A549 (cell line): ENCODE results near the gene ABCG8. TPM values are rescaled to one million over a fixed set of nuclear protein-coding genes. Genes with fewer than 3 reads are reported as not detected.

Experiments used
- ATAC-seq, 2 experiments: fragments of 200-7000 bp in 1 of 2; fragments of >200 bp in 1 of 2; cut with Nextera tagmentation in 1 of 2; cut with Tn5 transposase in 1 of 2; 3 replicates each; pipeline versions ENCODE4 v1.8.0 to v1.9.1; 2018 to 2020; ENCODE audit warnings: mild to moderate bottlenecking in 1 of 2, moderate library complexity in 1 of 2
- CTCF ChIA-PET: fragments of 300-600 bp; sonication (Branson Sonifier 250); formaldehyde crosslinking; extraction: SDS; loops from one replicate; lab custom pipeline; 2021; ENCODE audit warnings: antibody characterized with exemption, inconsistent platforms; lab: Yijun Ruan, JAX
- POLR2A ChIA-PET: fragments of 350-600 bp; formaldehyde crosslinking; extraction: SDS; loops from one replicate; lab custom pipeline; 2021; ENCODE audit warnings: antibody characterized with exemption, inconsistent platforms; lab: Yijun Ruan, JAX
- DNase-seq, 2 experiments: peaks; one replicate each; pipeline versions ENCODE4 v3.0.0 to v3.0.0-alpha.2; 2011 to 2016; ENCODE audit warnings: low read depth in 1 of 2, low spot score in 1 of 2
- FAIRE-seq: peaks from 2 replicates; lab custom pipeline; 2011; peaks lifted over from hg19 to GRCh38; lab: Jason Lieb, UNC
- H3K27ac ChIP-seq, 2 experiments: fragments of >200 bp; sonication (Bioruptor Twin); formaldehyde crosslinking; 3 replicates each; pipeline ENCODE4 v1.5.1; 2016 to 2017
- H3K4me1 ChIP-seq: fragments of >200 bp; sonication (Bioruptor Twin); formaldehyde crosslinking; 3 replicates; pipeline ENCODE4 v1.6.1; 2016
- H3K4me2 ChIP-seq: fragments of >200 bp; sonication (Bioruptor Twin); formaldehyde crosslinking; 3 replicates; pipeline ENCODE4 v1.6.1; 2016
- H3K4me3 ChIP-seq: fragments of >200 bp; sonication (Bioruptor Twin); formaldehyde crosslinking; 3 replicates; pipeline ENCODE4 v1.5.1; 2016
- H3K9me3 ChIP-seq: fragments of >200 bp; sonication (Bioruptor Twin); formaldehyde crosslinking; 3 replicates; pipeline ENCODE4 v1.6.1; 2016
- CBX2 ChIP-seq: fragments of 200-600 bp; sonication (generic); IDR thresholded peaks from 2 replicates; pipeline ENCODE4 v1.6.1; 2016; ENCODE audit warnings: low read depth, mild to moderate bottlenecking, borderline replicate concordance
- CBX8 ChIP-seq: fragments of 200-600 bp; sonication (generic); IDR thresholded peaks from 2 replicates; pipeline ENCODE4 v1.6.1; 2016
- CTCF ChIP-seq: fragments of >200 bp; sonication (Bioruptor Twin); formaldehyde crosslinking; IDR thresholded peaks from 3 replicates; pipeline ENCODE4 v1.5.1; 2016
- ESRRA ChIP-seq: fragments of 150-350 bp; IDR thresholded peaks from 2 replicates; pipeline ENCODE4 v1.6.1; 2014; ENCODE audit warnings: mild to moderate bottlenecking, low read length, borderline replicate concordance
- FOSB ChIP-seq: fragments of 250-450 bp; sonication (Bioruptor Pico); IDR thresholded peaks from 2 replicates; pipeline ENCODE4 v1.5.0; 2020; ENCODE audit warnings: mild to moderate bottlenecking, moderate library complexity
- KDM1A ChIP-seq: fragments of 200-600 bp; sonication (generic); IDR thresholded peaks from 2 replicates; pipeline ENCODE4 v1.6.1; 2016; ENCODE audit warnings: low read depth, mild to moderate bottlenecking
- MAFK ChIP-seq: fragments of 450-650 bp; IDR thresholded peaks from 2 replicates; pipeline ENCODE4 v1.6.1; 2014; ENCODE audit not compliant: partially characterized antibody
- PHF8 ChIP-seq: fragments of 200-600 bp; sonication (generic); IDR thresholded peaks from 2 replicates; pipeline ENCODE4 v1.6.1; 2016; ENCODE audit warnings: low read depth, mild to moderate bottlenecking, antibody characterized with exemption, moderate library complexity, borderline replicate concordance
- POLR2A ChIP-seq: IDR thresholded peaks from 2 replicates; pipeline ENCODE4 v1.6.1; 2012; ENCODE audit warnings: mild to moderate bottlenecking, low read length
- RAD21 ChIP-seq, 2 experiments: fragments of >200 bp in 1 of 2; sonication (Bioruptor Twin) in 1 of 2; formaldehyde crosslinking in 1 of 2; IDR thresholded peaks in 1 of 2; conservative IDR thresholded peaks in 1 of 2; 2 replicates in 1 of 2; 3 replicates in 1 of 2; pipeline ENCODE4 v1.6.1; 2012 to 2018; ENCODE audit warnings: inconsistent platforms in 1 of 2
- RNF2 ChIP-seq: fragments of 200-600 bp; sonication (generic); IDR thresholded peaks from 2 replicates; pipeline ENCODE4 v1.6.1; 2016; ENCODE audit warnings: low read depth, mild to moderate bottlenecking, antibody characterized with exemption, moderate library complexity, borderline replicate concordance
- SMC3 ChIP-seq: fragments of >200 bp; sonication (Bioruptor Twin); formaldehyde crosslinking; IDR thresholded peaks from 3 replicates; pipeline ENCODE4 v1.6.1; 2018; ENCODE audit warnings: inconsistent platforms
- SREBF2 ChIP-seq: fragments of 450-650 bp; IDR thresholded peaks from 2 replicates; pipeline ENCODE4 v1.6.1; 2014; ENCODE audit warnings: mild to moderate bottlenecking, moderate library complexity
- TP53 ChIP-seq: fragments of 250-450 bp; sonication (Bioruptor Pico); IDR thresholded peaks from 2 replicates; pipeline ENCODE4 v1.5.0; 2021; ENCODE audit warnings: mild to moderate bottlenecking, moderate library complexity
- ZC3H11A ChIP-seq: fragments of 450-650 bp; IDR thresholded peaks from 2 replicates; pipeline ENCODE4 v1.6.1; 2014; ENCODE audit warnings: antibody characterized with exemption, mild to moderate bottlenecking
- ZFP36 ChIP-seq: fragments of 450-650 bp; IDR thresholded peaks from 2 replicates; pipeline ENCODE4 v1.6.1; 2014; ENCODE audit warnings: borderline replicate concordance; ENCODE audit not compliant: partially characterized antibody
- ZNF302 ChIP-seq: fragments of 250-450 bp; sonication (Bioruptor Pico); IDR thresholded peaks from 2 replicates; pipeline ENCODE4 v1.9.0; 2021; ENCODE audit warnings: inconsistent platforms, mild to moderate bottlenecking, moderate library complexity
- WGBS: methylation state at CpG from one replicate; pipeline ENCODE4 v1.1.6; 2017; ENCODE audit errors: missing lambda C conversion rate; 5-methylcytosine and 5-hydroxymethylcytosine counted together
- polyA plus RNA-seq, 4 experiments: library from polyadenylated mRNA; depleted of rRNA in 3 of 4; stranded (reverse); fragments of >200 nt; fragmentation: RNase III in 1 of 4; extraction: RNeasy Plus Mini Kit Qiagen cat#74134 plus additional on column Dnase treatment in 1 of 4; gene quantifications; 2 replicates in 3 of 4; 3 replicates in 1 of 4; pipeline ENCODE4 v1.2.3, GENCODE V29; 2011 to 2017
- TF ChIP-seq, protein P1 (sequence below): fragments of >200 bp; sonication (Bioruptor Twin); formaldehyde crosslinking; IDR thresholded peaks from 2 replicates; pipeline ENCODE4 v1.6.1; 2016

The ABCG8 gene
- polyA plus RNA-seq, 2 of the 4 experiments (the other 2 are of a cell fraction): not detected

- 56% methylated on average over 12 of the region's 12 CpGs for WGBS
- no peaks in the 10 kb centered on the region for H3K4me1 ChIP-seq
- no peaks in the 10 kb centered on the region for H3K9me3 ChIP-seq
- H3K4me3 ChIP-seq: no peak overlapping the region
- no peak overlapping the region for H3K4me2 ChIP-seq
- TF ChIP-seq ZNF302 (CRISPR knock-in tag) (no peak), POLR2A (no peak), ZC3H11A (no peak)
- TF ChIP-seq, all 56 proteins: peak for 0
- H3K27ac ChIP-seq: no peak overlapping the region
- no peak for DNase-seq
- ChIA-PET POLR2A (no interaction called here), CTCF (no interaction called here)
- FAIRE-seq: no peak
- ATAC-seq: no peak
Observed at GRCh38 chr2:43872151-43872550, 33.4 kb downstream of the ABCG8 start.

GRCh38 chr2:43874776-43875451, 36.1 kb downstream of the ABCG8 start:
- ATAC-seq (peak in 1 of 2 experiments; percentile 14; a peak in 2 of 6 replicates), FAIRE-seq (no peak), DNase-seq (no peak)
- Histone ChIP-seq H3K4me1 (no peaks in the 10 kb centered on the region), H3K4me3 (no peak overlapping the region), H3K4me2 (no peak overlapping the region), H3K27ac (no peak overlapping the region), H3K9me3 (no peaks in the 10 kb centered on the region)
- WGBS: 71% methylated on average over 11 of the region's 11 CpGs
- POLR2A ChIA-PET: no interaction called here
- TF ChIP-seq, protein P1, sequence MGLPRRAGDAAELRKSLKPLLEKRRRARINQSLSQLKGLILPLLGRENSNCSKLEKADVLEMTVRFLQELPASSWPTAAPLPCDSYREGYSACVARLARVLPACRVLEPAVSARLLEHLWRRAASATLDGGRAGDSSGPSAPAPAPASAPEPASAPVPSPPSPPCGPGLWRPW: no peak
- TF ChIP-seq ZFP36: no peak
- TF ChIP-seq RAD21 (conservative IDR thresholded peaks at IDR 0.05 in 1 of 2, IDR thresholded peaks at IDR 0.05 in 1 of 2): no peak
- no peak for TF ChIP-seq CBX8
- TF ChIP-seq ZC3H11A: no peak
- no peak for TF ChIP-seq CBX2
- TF ChIP-seq MAFK: no peak
- TF ChIP-seq TP53 (CRISPR knock-in tag): no peak
- no peak for TF ChIP-seq RNF2
- no peak for TF ChIP-seq PHF8
- TF ChIP-seq FOSB (CRISPR knock-in tag): no peak
- TF ChIP-seq KDM1A: no peak
- no peak for TF ChIP-seq SREBF2
- CTCF ChIA-PET: interaction anchor here (0.6 to 2.0 kb wide), 6 partner anchors 11 to 645 kb away, joined by 3 to 7 read pairs (median 4); no protein-coding TSS in a partner anchor

DNA sequence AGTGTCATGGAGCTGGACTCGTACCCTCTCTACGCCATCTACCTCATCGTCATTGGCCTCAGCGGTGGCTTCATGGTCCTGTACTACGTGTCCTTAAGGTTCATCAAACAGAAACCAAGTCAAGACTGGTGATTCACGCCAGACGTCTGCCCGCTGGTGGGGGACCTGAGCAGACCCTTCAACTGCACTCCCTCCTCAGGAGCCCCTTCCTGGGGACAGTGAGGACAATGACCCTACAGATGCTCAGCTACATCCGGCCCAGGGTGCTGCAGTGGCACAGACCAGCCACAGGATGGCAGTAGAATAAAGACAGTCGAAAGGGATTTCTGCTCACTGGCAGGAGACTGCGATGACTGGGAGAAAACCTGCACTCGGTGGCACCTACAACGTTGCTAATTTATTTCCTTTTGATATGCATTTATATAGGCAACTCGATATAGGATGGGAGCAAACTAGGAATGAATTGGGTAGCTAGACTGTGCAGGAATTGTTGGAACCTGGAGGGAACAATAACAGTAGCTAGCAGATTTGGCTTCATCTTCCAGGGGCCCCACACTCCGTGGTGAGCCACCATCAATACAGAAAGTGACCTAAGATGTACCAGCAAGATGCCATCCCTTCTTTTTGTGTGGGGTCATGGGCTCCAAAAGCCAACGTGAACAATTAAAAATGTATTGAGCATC, 39.2 kb downstream of the ABCG8 start:
- no peaks in the 10 kb centered on the region for H3K9me3 ChIP-seq
- H3K27ac ChIP-seq: no peak overlapping the region
- POLR2A ChIA-PET: interaction anchor here (1.3 kb wide), 1 partner anchor 282 kb away, joined by 3 read pairs; the partner anchor contains the start of gene THADA
- peak; percentile 91 to 96 for TF ChIP-seq RAD21 (conservative IDR thresholded peaks at IDR 0.05 in 1 of 2, IDR thresholded peaks at IDR 0.05 in 1 of 2)
- TF ChIP-seq CTCF: peak; percentile 93
- TF ChIP-seq ESRRA: no peak
- peak; percentile 82 for TF ChIP-seq SMC3
- peaks cover 16% of the 10 kb centered on the region for H3K4me1 ChIP-seq
- CTCF ChIA-PET: interaction anchor here (0.7 to 1.5 kb wide), 41 partner anchors 8 to 1104 kb away, joined by 3 to 21 read pairs (median 4); partner anchors contain the start of gene THADA
- ATAC-seq: peak; percentile 72 to 85
- peak; percentile 89 for FAIRE-seq
- DNase-seq: peak; percentile 73 to 85
- H3K4me2 ChIP-seq: peak overlapping the region; percentile 15; the same call in 1 of the 3 replicates
- H3K4me3 ChIP-seq: no peak overlapping the region
- 34% methylated on average over 16 of the region's 16 CpGs for WGBS
